HepG2 (cell line): ENCODE results near the gene ADH1C. TPM values are rescaled to one million over a fixed set of nuclear protein-coding genes. Genes with fewer than 3 reads are reported as not detected.

Source experiments
- ATAC-seq: fragments of 200-7000 bp; cut with Tn5 transposase; 3 replicates; pipeline ENCODE4 v1.9.1; 2020; ENCODE audit warnings: mild to moderate bottlenecking, moderate library complexity
- BruUV-seq: library from RNA; stranded (reverse); fragments of 400-500 nt; replicated peaks from 2 replicates; lab custom pipeline; 2021; lab: Mats Ljungman, UMichigan
- CTCF ChIA-PET: fragments of 300-600 bp; formaldehyde crosslinking; extraction: SDS; loops from one replicate; lab custom pipeline; 2021; ENCODE audit warnings: low total read pairs, inconsistent platforms, low intra/inter-chr PET ratio; lab: Yijun Ruan, JAX
- POLR2A ChIA-PET: fragments of 350-600 bp; sonication (Branson Sonifier 250); formaldehyde crosslinking; loops from one replicate; lab custom pipeline; 2020; ENCODE audit warnings: antibody characterized with exemption, inconsistent platforms; lab: Yijun Ruan, JAX
- DNase-seq: peaks from one replicate; pipeline ENCODE4 v3.0.0-alpha.2; 2015; ENCODE audit warnings: low spot score
- FAIRE-seq: peaks from 3 replicates; lab custom pipeline; 2011; peaks lifted over from hg19 to GRCh38; lab: Jason Lieb, UNC
- H2AFZ ChIP-seq: one replicate; pipeline ENCODE4 v1.6.1; 2011; ENCODE audit warnings: low read length, inconsistent platforms
- H3K27ac ChIP-seq: fragments of 300-600 bp; 3 replicates; pipeline ENCODE4 v1.8.0; 2011; ENCODE audit warnings: mixed run types, mild to moderate bottlenecking, mixed read lengths, low read length, inconsistent platforms; ENCODE audit not compliant: insufficient read depth; ENCODE audit errors: extremely low read length
- H3K27me3 ChIP-seq, 2 experiments: fragments of 200-600 bp in 1 of 2; 2 replicates in 1 of 2; 3 replicates in 1 of 2; pipeline versions ENCODE4 v1.6.0 to v1.8.0; 2011; ENCODE audit warnings: low read length in 2 of 2, mild to moderate bottlenecking in 2 of 2, moderate library complexity in 2 of 2, inconsistent platforms in 1 of 2; ENCODE audit not compliant: insufficient read depth in 2 of 2, control insufficient read depth in 1 of 2
- H3K36me3 ChIP-seq, 2 experiments: fragments of 200-600 bp in 1 of 2; replicated peaks in 1 of 2; 2 replicates in 1 of 2; 3 replicates in 1 of 2; pipeline versions ENCODE4 v1.5.1 to v1.8.0; 2011; ENCODE audit warnings: low read length in 2 of 2, inconsistent platforms in 1 of 2; ENCODE audit not compliant: insufficient read depth in 2 of 2, control insufficient read depth in 1 of 2
- H3K4me1 ChIP-seq: 2 replicates; pipeline ENCODE4 v1.5.1; 2012; ENCODE audit warnings: low read length, inconsistent platforms; ENCODE audit not compliant: insufficient read depth
- H3K4me2 ChIP-seq: 2 replicates; pipeline ENCODE4 v1.6.0; 2011; ENCODE audit warnings: low read depth, low read length, inconsistent platforms
- H3K4me3 ChIP-seq, 3 experiments: fragments of 200-600 bp in 1 of 3; sonication (generic), shearing (Covaris generic) in 1 of 3; replicated peaks in 1 of 3; 2 replicates each; pipeline ENCODE4 v1.5.1; 2011 to 2016; ENCODE audit warnings: low read length in 3 of 3, inconsistent platforms in 2 of 3, low read depth in 2 of 3, mild to moderate bottlenecking in 2 of 3, control low read depth in 1 of 3, mixed read lengths in 1 of 3; ENCODE audit not compliant: insufficient read depth in 1 of 3
- H3K79me2 ChIP-seq: one replicate; pipeline ENCODE4 v1.6.1; 2011; ENCODE audit warnings: low read length, inconsistent platforms; ENCODE audit not compliant: insufficient read depth
- H3K9ac ChIP-seq: 2 replicates; pipeline ENCODE4 v1.6.0; 2011; ENCODE audit warnings: mild to moderate bottlenecking, low read depth, low read length, inconsistent platforms; ENCODE audit not compliant: insufficient read depth
- H3K9me3 ChIP-seq: 2 replicates; pipeline ENCODE4 v1.5.1; 2012; ENCODE audit warnings: mild to moderate bottlenecking, low read length
- H4K20me1 ChIP-seq: 2 replicates; pipeline ENCODE4 v1.6.0; 2011; ENCODE audit warnings: inconsistent platforms, mild to moderate bottlenecking, low read length, moderate library complexity; ENCODE audit not compliant: insufficient read depth
- BHLHE40 ChIP-seq: IDR thresholded peaks from 2 replicates; pipeline ENCODE4 v1.6.1; 2011; ENCODE audit warnings: low read length, improper control_type of control experiment
- BRCA1 ChIP-seq: sonication (generic); formaldehyde crosslinking; IDR thresholded peaks from 2 replicates; pipeline ENCODE4 v1.4.0; 2020; ENCODE audit warnings: missing genetic modification reagents
- EP300 ChIP-seq, 3 experiments: sonication (generic) in 1 of 3; formaldehyde crosslinking in 1 of 3; IDR thresholded peaks; 2 replicates each; pipeline versions ENCODE4 v1.5.1 to v1.6.1; 2011 to 2020; ENCODE audit warnings: low read depth in 2 of 3, low read length in 2 of 3, borderline replicate concordance in 1 of 3, improper control_type of control experiment in 1 of 3, mild to moderate bottlenecking in 1 of 3, missing genetic modification reagents in 1 of 3, moderate library complexity in 1 of 3
- FOXA3 ChIP-seq: IDR thresholded peaks from 2 replicates; pipeline ENCODE4 v1.6.1; 2016; ENCODE audit warnings: missing genetic modification reagents, missing compliant biosample characterization
- FOXP1 ChIP-seq, 2 experiments: fragments of 450-650 bp in 1 of 2; IDR thresholded peaks; 2 replicates each; pipeline ENCODE4 v1.6.1; 2017 to 2018; ENCODE audit warnings: antibody characterized with exemption in 1 of 2
- GATAD2A ChIP-seq: IDR thresholded peaks from 2 replicates; pipeline ENCODE4 v1.6.1; 2016
- HMG20A ChIP-seq: IDR thresholded peaks from 2 replicates; pipeline ENCODE4 v1.6.1; 2016; ENCODE audit warnings: borderline replicate concordance
- ISL2 ChIP-seq: sonication (generic); formaldehyde crosslinking; IDR thresholded peaks from 2 replicates; pipeline ENCODE4 v1.5.0; 2020; ENCODE audit warnings: missing genetic modification reagents
- KLF6 ChIP-seq: IDR thresholded peaks from 2 replicates; pipeline ENCODE4 v1.8.0; 2016; ENCODE audit warnings: missing biosample characterization, missing genetic modification reagents
- MAX ChIP-seq: IDR thresholded peaks from 2 replicates; pipeline ENCODE4 v1.6.1; 2012; ENCODE audit warnings: inconsistent platforms
- MED1 ChIP-seq: sonication (generic); formaldehyde crosslinking; IDR thresholded peaks from 2 replicates; pipeline ENCODE4 v1.4.0; 2020; ENCODE audit warnings: missing genetic modification reagents
- MXD4 ChIP-seq: IDR thresholded peaks from 2 replicates; pipeline ENCODE4 v1.6.1; 2016; ENCODE audit warnings: mild to moderate bottlenecking, missing biosample characterization, missing genetic modification reagents
- NFIC ChIP-seq: IDR thresholded peaks from 2 replicates; pipeline ENCODE4 v1.6.1; 2012; ENCODE audit warnings: mild to moderate bottlenecking, low read length, inconsistent platforms
- NKX3-1 ChIP-seq: sonication (generic); formaldehyde crosslinking; IDR thresholded peaks from 2 replicates; pipeline ENCODE4 v1.5.0; 2020; ENCODE audit warnings: missing genetic modification reagents
- PAX8 ChIP-seq: sonication (generic); formaldehyde crosslinking; IDR thresholded peaks from 2 replicates; pipeline ENCODE4 v1.8.0; 2022; ENCODE audit warnings: mild to moderate bottlenecking, missing genetic modification reagents, borderline replicate concordance
- RARA ChIP-seq: IDR thresholded peaks from 2 replicates; pipeline ENCODE4 v1.6.1; 2016; ENCODE audit warnings: missing genetic modification reagents, missing compliant biosample characterization
- SOX13 ChIP-seq, 3 experiments: fragments of 450-650 bp in 1 of 3; sonication (generic) in 1 of 3; formaldehyde crosslinking in 1 of 3; IDR thresholded peaks in 2 of 3; conservative IDR thresholded peaks in 1 of 3; 2 replicates each; pipeline versions ENCODE4 v1.5.0 to v1.6.1; 2016 to 2020; ENCODE audit warnings: antibody characterized with exemption in 1 of 3, mild to moderate bottlenecking in 1 of 3, missing compliant biosample characterization in 1 of 3, missing genetic modification reagents in 1 of 3, moderate library complexity in 1 of 3
- TEAD3 ChIP-seq: optimal IDR thresholded peaks from 2 replicates; pipeline ENCODE3; 2016; ENCODE audit warnings: borderline replicate concordance
- WIZ ChIP-seq: sonication (generic); formaldehyde crosslinking; IDR thresholded peaks from 2 replicates; pipeline ENCODE4 v1.5.1; 2020; ENCODE audit warnings: mild to moderate bottlenecking, missing genetic modification reagents
- ZFP41 ChIP-seq: sonication (generic); formaldehyde crosslinking; IDR thresholded peaks from 2 replicates; pipeline ENCODE4 v1.4.0; 2020; ENCODE audit warnings: mild to moderate bottlenecking, missing genetic modification reagents, borderline replicate concordance
- ZGPAT ChIP-seq: IDR thresholded peaks from 2 replicates; pipeline ENCODE4 v1.6.1; 2016; ENCODE audit warnings: mild to moderate bottlenecking
- WGBS: methylation state at CpG from one replicate; pipeline ENCODE4 v1.1.6; 2017; ENCODE audit warnings: low lambda C conversion rate; 5-methylcytosine and 5-hydroxymethylcytosine counted together
- in situ Hi-C: cut with HindIII; loops from 2 replicates; pipeline ENCODE4 v1.10.0; 2017; ENCODE audit warnings: low pct_unique_long_range_greater_than_20kb; ENCODE audit not compliant: extremely low pct_ligation_motif_present
- intact Hi-C: fragments of 100-400 bp; cut with micrococcal nuclease; formaldehyde crosslinking; loops from one replicate; pipeline ENCODE4 v1.10.0; 2022; ENCODE audit not compliant: unreplicated experiment
- polyA plus RNA-seq, 8 experiments: library from polyadenylated mRNA; depleted of rRNA in 3 of 8; stranded (reverse) in 7 of 8; unstranded in 1 of 8; fragments of >200 nt; fragmentation: Illumina TruSeq in 4 of 8; extraction: Trizol in 4 of 8; gene quantifications; 2 replicates each; pipeline versions ENCODE4 v1.2.1 to v1.2.3, GENCODE V29; 2011 to 2016; ENCODE audit warnings: low read depth in 4 of 8, missing spikeins in 1 of 8, mixed read lengths in 1 of 8; ENCODE audit not compliant: insufficient read depth in 1 of 8
- total RNA-seq, 5 experiments: library from RNA; depleted of rRNA; stranded (reverse); fragments of >200 nt; fragmentation: Illumina TruSeq; extraction: Trizol; gene quantifications; 2 replicates each; pipeline ENCODE4 v1.2.3, GENCODE V29; 2016; ENCODE audit warnings: low read depth in 1 of 5
- TF ChIP-seq, protein P1 (sequence below): fragments of 450-650 bp; IDR thresholded peaks from 2 replicates; pipeline ENCODE4 v1.6.1; 2016

The ADH1C gene
- total and polyA plus RNA-seq, 2 of the 13 experiments (the other 11 are each of a cell fraction or from before 2014, with no cell fraction given) = not detected

DNA sequence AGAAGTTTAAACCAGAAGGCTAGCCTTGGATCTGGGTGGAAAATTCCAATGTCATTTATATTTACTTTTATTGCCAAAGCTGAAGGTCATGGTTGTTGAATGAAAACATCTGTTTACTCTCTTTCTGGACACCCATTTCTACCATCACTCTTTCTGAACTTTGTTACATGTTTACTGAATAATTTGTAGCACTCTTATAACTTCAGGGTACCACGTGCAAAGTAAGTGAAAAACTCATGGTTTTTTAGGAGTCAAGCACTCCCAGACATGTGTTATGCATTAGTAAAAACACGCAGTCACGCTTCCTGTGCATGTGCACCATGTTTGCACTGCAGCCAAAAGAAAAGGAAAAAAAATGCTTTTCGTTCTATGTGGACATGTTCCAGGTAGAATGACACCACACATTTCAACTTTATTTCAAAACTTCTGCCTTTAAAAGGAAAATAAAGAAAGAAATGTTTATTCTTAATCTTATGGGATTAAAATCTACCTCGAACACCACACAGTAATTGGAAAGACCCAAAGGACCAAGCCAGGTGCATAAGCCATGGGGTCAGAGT lies 31.4 kb upstream of the ADH1C start:
- H3K9ac ChIP-seq = no peak overlapping the region
- no peaks in the 10 kb centered on the region for H3K36me3 ChIP-seq
- H3K4me3 ChIP-seq = no peak overlapping the region
- no peak overlapping the region for H2AFZ ChIP-seq
- no peak for DNase-seq
- FAIRE-seq = no peak
- no peak overlapping the region for H3K27ac ChIP-seq
- H3K4me1 ChIP-seq = peaks cover 18% of the 10 kb centered on the region
- no peaks in the 10 kb centered on the region for H3K9me3 ChIP-seq
- no peaks in the 10 kb centered on the region for H3K79me2 ChIP-seq
- BruUV-seq = no TSS peak
- ATAC-seq = no peak
- WGBS = 74% methylated on average over 5 of the region's 5 CpGs
- POLR2A ChIA-PET = no interaction called here
- intact Hi-C loops (no loop called here), in situ Hi-C loops (no loop called here)
- no peak overlapping the region for H3K4me2 ChIP-seq
- no peaks in the 10 kb centered on the region for H3K27me3 ChIP-seq
- no peaks in the 10 kb centered on the region for H4K20me1 ChIP-seq
- CTCF ChIA-PET = no interaction called here
- peak; percentile 66 for TF ChIP-seq FOXA3 (CRISPR knock-in tag)
- TF ChIP-seq PAX8 (CRISPR knock-in tag) = no peak
- TF ChIP-seq HMG20A (CRISPR knock-in tag) = peak; percentile 16; the same call in 1 of the 2 replicates
- TF ChIP-seq MXD4 (CRISPR knock-in tag) = 0 out of 2 replicates have a peak, but pooled peaks have one; percentile 7
- peak; percentile 50; the same call in 1 of the 2 replicates for TF ChIP-seq MAX
- peak; percentile 40; the same call in 1 of the 2 replicates for TF ChIP-seq NFIC
- no peak for TF ChIP-seq FOXP1 (IDR thresholded peaks at IDR 0.05)
- TF ChIP-seq FOXP1 (CRISPR knock-in tag; IDR thresholded peaks at IDR 0.05) = peak; percentile 41; the same call in 1 of the 2 replicates
- TF ChIP-seq SOX13 (IDR thresholded peaks at IDR 0.05) = no peak
- TF ChIP-seq SOX13 (CRISPR knock-in tag; conservative IDR thresholded peaks at IDR 0.05 in 1 of 2, IDR thresholded peaks at IDR 0.05 in 1 of 2) = peak in 1 of 2 experiments; percentile 26; a peak in 1 of 4 replicates
- no peak for TF ChIP-seq BHLHE40
- peak; percentile 43 for TF ChIP-seq RARA (CRISPR knock-in tag)
- TF ChIP-seq GATAD2A = peak; percentile 61; the same call in 1 of the 2 replicates
- TF ChIP-seq NKX3-1 = 0 out of 2 replicates have a peak, but pooled peaks have one; percentile 34
- 0 out of 2 replicates have a peak, but pooled peaks have one; percentile 12 for TF ChIP-seq ISL2 (CRISPR knock-in tag)
- TF ChIP-seq ZGPAT (CRISPR knock-in tag) = 0 out of 2 replicates have a peak, but pooled peaks have one; percentile 31
- no peak for TF ChIP-seq ZFP41 (CRISPR knock-in tag)
- peak; percentile 70; the same call in 1 of the 2 replicates for TF ChIP-seq MED1 (CRISPR knock-in tag)
- TF ChIP-seq KLF6 (CRISPR knock-in tag) = peak; percentile 44; the same call in 1 of the 2 replicates
- TF ChIP-seq, protein P1, sequence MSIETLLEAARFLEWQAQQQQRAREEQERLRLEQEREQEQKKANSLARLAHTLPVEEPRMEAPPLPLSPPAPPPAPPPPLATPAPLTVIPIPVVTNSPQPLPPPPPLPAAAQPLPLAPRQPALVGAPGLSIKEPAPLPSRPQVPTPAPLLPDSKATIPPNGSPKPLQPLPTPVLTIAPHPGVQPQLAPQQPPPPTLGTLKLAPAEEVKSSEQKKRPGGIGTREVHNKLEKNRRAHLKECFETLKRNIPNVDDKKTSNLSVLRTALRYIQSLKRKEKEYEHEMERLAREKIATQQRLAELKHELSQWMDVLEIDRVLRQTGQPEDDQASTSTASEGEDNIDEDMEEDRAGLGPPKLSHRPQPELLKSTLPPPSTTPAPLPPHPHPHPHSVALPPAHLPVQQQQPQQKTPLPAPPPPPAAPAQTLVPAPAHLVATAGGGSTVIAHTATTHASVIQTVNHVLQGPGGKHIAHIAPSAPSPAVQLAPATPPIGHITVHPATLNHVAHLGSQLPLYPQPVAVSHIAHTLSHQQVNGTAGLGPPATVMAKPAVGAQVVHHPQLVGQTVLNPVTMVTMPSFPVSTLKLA = peak; percentile 47
- no peak for TF ChIP-seq WIZ (CRISPR knock-in tag)
- peak in 1 of 2 experiments; percentile 67; a peak in 1 of 4 replicates for TF ChIP-seq EP300 (IDR thresholded peaks at IDR 0.05; ENCODE audit: low read depth in 2 of 2, low read length in 2 of 2)
- TF ChIP-seq EP300 (CRISPR knock-in tag; IDR thresholded peaks at IDR 0.05; ENCODE audit: borderline replicate concordance) = no peak
- TF ChIP-seq TEAD3 (CRISPR knock-in tag) = peak; percentile 26
- 0 out of 2 replicates have a peak, but pooled peaks have one; percentile 21 for TF ChIP-seq BRCA1 (CRISPR knock-in tag)
